ENCODE measurements around the gene CASKIN1. TPM values are rescaled to one million over a fixed set of nuclear protein-coding genes. Genes with fewer than 3 reads are reported as not detected.

Gene CASKIN1, protein sequence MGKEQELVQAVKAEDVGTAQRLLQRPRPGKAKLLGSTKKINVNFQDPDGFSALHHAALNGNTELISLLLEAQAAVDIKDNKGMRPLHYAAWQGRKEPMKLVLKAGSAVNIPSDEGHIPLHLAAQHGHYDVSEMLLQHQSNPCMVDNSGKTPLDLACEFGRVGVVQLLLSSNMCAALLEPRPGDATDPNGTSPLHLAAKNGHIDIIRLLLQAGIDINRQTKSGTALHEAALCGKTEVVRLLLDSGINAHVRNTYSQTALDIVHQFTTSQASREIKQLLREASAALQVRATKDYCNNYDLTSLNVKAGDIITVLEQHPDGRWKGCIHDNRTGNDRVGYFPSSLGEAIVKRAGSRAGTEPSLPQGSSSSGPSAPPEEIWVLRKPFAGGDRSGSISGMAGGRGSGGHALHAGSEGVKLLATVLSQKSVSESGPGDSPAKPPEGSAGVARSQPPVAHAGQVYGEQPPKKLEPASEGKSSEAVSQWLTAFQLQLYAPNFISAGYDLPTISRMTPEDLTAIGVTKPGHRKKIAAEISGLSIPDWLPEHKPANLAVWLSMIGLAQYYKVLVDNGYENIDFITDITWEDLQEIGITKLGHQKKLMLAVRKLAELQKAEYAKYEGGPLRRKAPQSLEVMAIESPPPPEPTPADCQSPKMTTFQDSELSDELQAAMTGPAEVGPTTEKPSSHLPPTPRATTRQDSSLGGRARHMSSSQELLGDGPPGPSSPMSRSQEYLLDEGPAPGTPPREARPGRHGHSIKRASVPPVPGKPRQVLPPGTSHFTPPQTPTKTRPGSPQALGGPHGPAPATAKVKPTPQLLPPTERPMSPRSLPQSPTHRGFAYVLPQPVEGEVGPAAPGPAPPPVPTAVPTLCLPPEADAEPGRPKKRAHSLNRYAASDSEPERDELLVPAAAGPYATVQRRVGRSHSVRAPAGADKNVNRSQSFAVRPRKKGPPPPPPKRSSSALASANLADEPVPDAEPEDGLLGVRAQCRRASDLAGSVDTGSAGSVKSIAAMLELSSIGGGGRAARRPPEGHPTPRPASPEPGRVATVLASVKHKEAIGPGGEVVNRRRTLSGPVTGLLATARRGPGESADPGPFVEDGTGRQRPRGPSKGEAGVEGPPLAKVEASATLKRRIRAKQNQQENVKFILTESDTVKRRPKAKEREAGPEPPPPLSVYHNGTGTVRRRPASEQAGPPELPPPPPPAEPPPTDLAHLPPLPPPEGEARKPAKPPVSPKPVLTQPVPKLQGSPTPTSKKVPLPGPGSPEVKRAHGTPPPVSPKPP (N-terminal part only)
- 2.4 TPM for total RNA-seq (ENCODE audit: unreplicated experiment)
- long read RNA-seq, result 0 reads

DNA sequence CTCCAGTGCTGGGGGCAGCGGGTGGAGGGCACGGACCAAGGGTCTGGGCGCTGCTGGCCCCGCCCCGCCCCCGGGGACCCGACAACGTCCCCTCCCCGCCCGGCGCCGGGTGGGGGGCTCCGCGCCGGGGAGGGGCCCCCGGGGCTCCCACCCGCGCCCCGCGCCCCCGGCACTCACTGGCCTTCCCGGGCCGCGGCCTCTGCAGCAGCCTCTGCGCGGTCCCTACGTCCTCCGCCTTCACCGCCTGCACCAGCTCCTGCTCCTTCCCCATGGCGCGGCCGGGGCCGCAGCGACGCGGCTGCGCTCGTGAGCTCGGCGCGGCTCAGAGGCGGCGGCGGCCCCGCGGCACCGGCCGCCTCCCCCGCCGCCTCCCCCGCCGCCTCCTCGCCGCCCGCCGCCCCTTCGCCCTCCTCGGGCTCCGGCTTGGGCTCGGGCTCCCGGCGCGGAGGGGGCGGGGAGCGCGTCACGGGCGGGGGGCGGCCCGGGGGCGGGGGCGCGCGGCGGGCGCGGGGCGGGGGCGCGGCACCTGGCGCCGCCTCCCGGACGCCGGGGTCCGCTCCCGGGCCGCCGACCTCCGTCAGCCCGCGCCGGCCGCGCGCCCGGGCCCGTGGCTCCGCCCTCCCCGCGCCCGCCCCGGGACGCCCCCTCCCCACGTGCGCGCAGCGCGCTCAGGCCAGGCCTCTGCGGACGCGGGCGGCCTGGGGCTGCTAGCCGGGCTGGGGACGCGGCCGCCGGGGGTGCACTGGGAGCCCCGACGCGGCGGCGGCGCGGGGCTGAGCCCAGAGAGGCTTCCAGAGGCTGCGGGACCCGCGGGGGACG, at the start of gene CASKIN1:
TSS of gene CASKIN1 (minus strand) at position 444 of the 819 bp plus-strand sequence. CDS start at position 271, 173 bp downstream.
- DNase-seq (ENCODE audit: low spot score), result peak; percentile 42
- H3K27ac Mint-ChIP-seq (ENCODE audit: unreplicated experiment), result no peak within 1 kb of the TSS
- no peaks in the 10 kb centered on the region for H3K4me1 Mint-ChIP-seq (ENCODE audit: unreplicated experiment)
- H3K9me3 Mint-ChIP-seq (ENCODE audit: unreplicated experiment), result no peaks in the 10 kb centered on the region
- TF ChIP-seq, protein P1, sequence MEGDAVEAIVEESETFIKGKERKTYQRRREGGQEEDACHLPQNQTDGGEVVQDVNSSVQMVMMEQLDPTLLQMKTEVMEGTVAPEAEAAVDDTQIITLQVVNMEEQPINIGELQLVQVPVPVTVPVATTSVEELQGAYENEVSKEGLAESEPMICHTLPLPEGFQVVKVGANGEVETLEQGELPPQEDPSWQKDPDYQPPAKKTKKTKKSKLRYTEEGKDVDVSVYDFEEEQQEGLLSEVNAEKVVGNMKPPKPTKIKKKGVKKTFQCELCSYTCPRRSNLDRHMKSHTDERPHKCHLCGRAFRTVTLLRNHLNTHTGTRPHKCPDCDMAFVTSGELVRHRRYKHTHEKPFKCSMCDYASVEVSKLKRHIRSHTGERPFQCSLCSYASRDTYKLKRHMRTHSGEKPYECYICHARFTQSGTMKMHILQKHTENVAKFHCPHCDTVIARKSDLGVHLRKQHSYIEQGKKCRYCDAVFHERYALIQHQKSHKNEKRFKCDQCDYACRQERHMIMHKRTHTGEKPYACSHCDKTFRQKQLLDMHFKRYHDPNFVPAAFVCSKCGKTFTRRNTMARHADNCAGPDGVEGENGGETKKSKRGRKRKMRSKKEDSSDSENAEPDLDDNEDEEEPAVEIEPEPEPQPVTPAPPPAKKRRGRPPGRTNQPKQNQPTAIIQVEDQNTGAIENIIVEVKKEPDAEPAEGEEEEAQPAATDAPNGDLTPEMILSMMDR (IDR thresholded peaks at IDR 0.05; ENCODE audit: unreplicated experiment), result no peak
- H3K36me3 Mint-ChIP-seq (ENCODE audit: low read depth, unreplicated experiment), result peaks cover 4% of the 10 kb centered on the region
- H3K27me3 Mint-ChIP-seq (ENCODE audit: unreplicated experiment), result peaks cover 25% of the 10 kb centered on the region
- H3K4me3 Mint-ChIP-seq (ENCODE audit: unreplicated experiment), result no peak within 1 kb of the TSS

DNA sequence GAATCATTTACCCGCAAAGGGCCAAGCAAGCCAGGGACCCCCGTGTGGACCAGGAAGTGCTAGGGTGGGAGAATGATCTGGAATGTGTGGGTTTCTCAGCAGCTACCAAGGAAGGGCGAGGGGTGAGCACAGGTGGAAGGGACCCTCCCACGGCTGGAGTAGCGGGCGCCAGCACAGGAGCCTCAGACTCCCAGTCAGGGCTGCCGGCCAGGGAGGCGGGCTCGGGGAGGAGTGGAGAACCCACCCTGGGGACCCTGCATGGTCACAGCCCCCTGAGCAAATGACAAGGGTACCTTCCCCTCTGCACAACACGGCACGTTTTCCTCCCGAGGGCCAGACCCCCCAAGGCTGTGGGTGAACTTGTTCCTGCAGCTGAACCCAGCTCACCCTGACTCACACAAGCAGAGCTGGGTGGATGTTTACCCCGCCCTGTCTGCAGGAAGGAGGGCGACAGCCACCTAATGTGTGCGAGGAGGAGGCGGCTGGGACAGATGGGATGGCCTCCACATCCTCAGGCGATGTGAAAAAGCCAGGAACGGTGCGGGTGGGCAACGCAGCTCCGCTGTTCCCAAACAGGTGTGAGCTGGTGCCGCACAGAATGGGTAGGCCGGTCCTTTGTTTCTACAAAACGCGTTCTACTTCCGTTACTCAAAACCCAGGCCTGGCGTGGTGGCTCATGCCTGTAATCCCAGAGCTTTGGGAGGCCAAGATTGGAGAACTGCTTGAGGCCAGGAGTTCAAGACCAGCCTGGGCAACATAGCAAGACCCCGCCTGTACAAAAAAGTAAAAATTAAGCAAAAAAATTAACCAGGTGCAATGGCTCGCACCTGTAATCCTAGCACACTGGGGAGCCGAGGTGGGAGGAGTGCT, 48.8 kb upstream of the CASKIN1 start:
- Mint-ChIP-seq H3K27ac (ENCODE audit: unreplicated experiment) (no peak overlapping the region), H3K27me3 (ENCODE audit: unreplicated experiment) (peaks cover 3% of the 10 kb centered on the region), H3K4me3 (ENCODE audit: unreplicated experiment) (no peak overlapping the region), H3K9me3 (ENCODE audit: unreplicated experiment) (no peaks in the 10 kb centered on the region), H3K4me1 (ENCODE audit: unreplicated experiment) (no peaks in the 10 kb centered on the region), H3K36me3 (ENCODE audit: low read depth, unreplicated experiment) (peaks cover 10% of the 10 kb centered on the region)
- TF ChIP-seq, protein P1 (IDR thresholded peaks at IDR 0.05; ENCODE audit: unreplicated experiment), result no peak
- DNase-seq (ENCODE audit: low spot score), result no peak

GRCh38 chr16:2244301-2244700, 47.9 kb upstream of the CASKIN1 start:
- Mint-ChIP-seq H3K9me3 (ENCODE audit: unreplicated experiment) (no peaks in the 10 kb centered on the region), H3K4me1 (ENCODE audit: unreplicated experiment) (no peaks in the 10 kb centered on the region), H3K36me3 (ENCODE audit: low read depth, unreplicated experiment) (peaks cover 10% of the 10 kb centered on the region), H3K27ac (ENCODE audit: unreplicated experiment) (no peak overlapping the region), H3K27me3 (ENCODE audit: unreplicated experiment) (peaks cover 3% of the 10 kb centered on the region), H3K4me3 (ENCODE audit: unreplicated experiment) (no peak overlapping the region)
- TF ChIP-seq, protein P1 (IDR thresholded peaks at IDR 0.05; ENCODE audit: unreplicated experiment), result no peak
- DNase-seq (ENCODE audit: low spot score), result no peak

- H3K27ac Mint-ChIP-seq (ENCODE audit: unreplicated experiment), result no peak overlapping the region
- H3K4me3 Mint-ChIP-seq (ENCODE audit: unreplicated experiment), result no peak overlapping the region
- H3K4me1 Mint-ChIP-seq (ENCODE audit: unreplicated experiment), result no peaks in the 10 kb centered on the region
- peaks cover 3% of the 10 kb centered on the region for H3K27me3 Mint-ChIP-seq (ENCODE audit: unreplicated experiment)
- no peak for DNase-seq (ENCODE audit: low spot score)
- H3K36me3 Mint-ChIP-seq (ENCODE audit: low read depth, unreplicated experiment), result peaks cover 10% of the 10 kb centered on the region
- TF ChIP-seq, protein P1 (IDR thresholded peaks at IDR 0.05; ENCODE audit: unreplicated experiment), result no peak
- no peaks in the 10 kb centered on the region for H3K9me3 Mint-ChIP-seq (ENCODE audit: unreplicated experiment)
These were observed 47.4 kb upstream of the CASKIN1 start for GRCh38 chr16:2243781-2244180.

All from endothelial cell (in vitro differentiated cells).